H1 (cell line): Measurements from ENCODE around the gene COMMD7. TPM values are rescaled to one million over a fixed set of nuclear protein-coding genes. Genes with fewer than 3 reads are reported as not detected.
"Not testable (repeated sequence)": the region's sequence is repeated elsewhere in the genome, so short reads cannot be mapped to it uniquely, and the experiment has no call there.

Experiments used
- CTCF ChIA-PET: fragments of 300-600 bp; sonication (Branson Sonifier 250); formaldehyde crosslinking; loops from one replicate; lab custom pipeline; 2021; ENCODE audit not compliant: partially characterized antibody; lab: Charles Lee
- POLR2A ChIA-PET: fragments of 300-600 bp; sonication (Branson Sonifier 250); formaldehyde crosslinking; loops from one replicate; lab custom pipeline; 2021; ENCODE audit warnings: inconsistent platforms; ENCODE audit not compliant: partially characterized antibody; lab: Charles Lee
- DNase-seq, 2 experiments: peaks; one replicate each; pipeline versions ENCODE4 v3.0.0 to v3.0.0-alpha.2; 2010 to 2022; ENCODE audit warnings: low spot score in 2 of 2, low read depth in 1 of 2, mixed read lengths in 1 of 2
- FAIRE-seq: peaks from 2 replicates; lab custom pipeline; 2011; peaks lifted over from hg19 to GRCh38; lab: Jason Lieb, UNC
- H2AFZ ChIP-seq: 2 replicates; pipeline ENCODE4 v1.8.1; 2012; ENCODE audit warnings: low read length, inconsistent platforms
- H2AK5ac ChIP-seq: 2 replicates; pipeline ENCODE4 v1.6.1; 2013; ENCODE audit warnings: low read depth, low read length
- H2BK120ac ChIP-seq: replicated peaks from 2 replicates; pipeline ENCODE3; 2013; ENCODE audit warnings: low read depth, low read length, inconsistent platforms
- H2BK12ac ChIP-seq: 2 replicates; pipeline ENCODE4 v1.6.1; 2013; ENCODE audit warnings: low read depth, low read length
- H2BK15ac ChIP-seq: 2 replicates; pipeline ENCODE4 v1.6.1; 2013; ENCODE audit warnings: low read length
- H2BK20ac ChIP-seq: 2 replicates; pipeline ENCODE4 v1.6.1; 2013; ENCODE audit warnings: low read length
- H2BK5ac ChIP-seq: 2 replicates; pipeline ENCODE4 v1.6.1; 2013; ENCODE audit warnings: low read depth, low read length
- H3K14ac ChIP-seq: 2 replicates; pipeline ENCODE4 v1.6.1; 2013; ENCODE audit warnings: inconsistent platforms; ENCODE audit not compliant: insufficient read length
- H3K18ac ChIP-seq: 2 replicates; pipeline ENCODE4 v1.6.1; 2013; ENCODE audit warnings: low read length; ENCODE audit errors: extremely low read depth
- H3K23ac ChIP-seq: 2 replicates; pipeline ENCODE4 v1.6.1; 2013; ENCODE audit warnings: inconsistent platforms; ENCODE audit not compliant: insufficient read length
- H3K23me2 ChIP-seq: 2 replicates; pipeline ENCODE4 v1.6.1; 2013; ENCODE audit warnings: low read depth, low read length
- H3K27ac ChIP-seq: 2 replicates; pipeline ENCODE4 v1.6.1; 2011; ENCODE audit warnings: low read depth, low read length, inconsistent platforms
- H3K27me3 ChIP-seq, 4 experiments: replicated peaks in 1 of 4; 1 replicate in 1 of 4; 2 replicates in 3 of 4; pipeline versions ENCODE4 v1.6.1 to v1.8.1; 2011 to 2013; ENCODE audit warnings: low read length in 3 of 4, mild to moderate bottlenecking in 3 of 4, inconsistent platforms in 2 of 4, mixed read lengths in 2 of 4, moderate library complexity in 1 of 4; ENCODE audit not compliant: control insufficient read depth in 3 of 4, insufficient read depth in 3 of 4; ENCODE audit errors: extremely low read depth in 1 of 4
- H3K36me3 ChIP-seq, 4 experiments: 2 replicates each; pipeline versions ENCODE4 v1.6.1 to v1.8.1; 2011 to 2013; ENCODE audit warnings: mild to moderate bottlenecking in 4 of 4, low read length in 3 of 4, moderate library complexity in 2 of 4, control low read depth in 1 of 4, inconsistent platforms in 1 of 4; ENCODE audit not compliant: insufficient read depth in 4 of 4, control insufficient read depth in 2 of 4
- H3K4ac ChIP-seq: replicated peaks from 2 replicates; pipeline ENCODE3; 2013; ENCODE audit warnings: low read length, low read depth, mixed read lengths, inconsistent platforms; ENCODE audit not compliant: insufficient read length
- H3K4me1 ChIP-seq, 4 experiments: replicated peaks in 1 of 4; 1 replicate in 1 of 4; 2 replicates in 3 of 4; pipeline versions ENCODE4 v1.6.1 to v1.8.1; 2011 to 2013; ENCODE audit warnings: low read length in 3 of 4, inconsistent platforms in 2 of 4, mixed read lengths in 1 of 4; ENCODE audit not compliant: insufficient read depth in 4 of 4, control insufficient read depth in 3 of 4
- H3K4me2 ChIP-seq, 2 experiments: 2 replicates each; pipeline versions ENCODE4 v1.6.1 to v1.8.1; 2011 to 2013; ENCODE audit warnings: low read depth in 2 of 2, low read length in 2 of 2, control low read depth in 1 of 2, inconsistent platforms in 1 of 2, mild to moderate bottlenecking in 1 of 2; ENCODE audit not compliant: insufficient read depth in 1 of 2
- H3K4me3 ChIP-seq, 4 experiments: fragments of 200-600, 300-600 bp in 1 of 4; sonication (generic), shearing (Covaris generic), sonication (Bioruptor Twin) in 1 of 4; 2 replicates each; pipeline versions ENCODE4 v1.5.1 to v1.8.1; 2011 to 2016; ENCODE audit warnings: low read length in 4 of 4, low read depth in 3 of 4, control low read depth in 2 of 4, inconsistent platforms in 2 of 4, mild to moderate bottlenecking in 2 of 4, mixed read lengths in 1 of 4, moderate library complexity in 1 of 4; ENCODE audit not compliant: insufficient read depth in 2 of 4; ENCODE audit errors: extremely low read depth in 1 of 4
- H3K56ac ChIP-seq: replicated peaks from 2 replicates; pipeline ENCODE3; 2013; ENCODE audit warnings: low read depth, mild to moderate bottlenecking, mixed read lengths, low read length, inconsistent platforms; ENCODE audit not compliant: insufficient read length
- H3K79me1 ChIP-seq: 2 replicates; pipeline ENCODE4 v1.6.1; 2013; ENCODE audit warnings: low read depth, low read length, control low read depth
- H3K79me2 ChIP-seq, 2 experiments: 2 replicates each; pipeline versions ENCODE4 v1.6.1 to v1.8.1; 2012 to 2013; ENCODE audit warnings: low read length in 2 of 2, mild to moderate bottlenecking in 2 of 2, inconsistent platforms in 1 of 2; ENCODE audit not compliant: insufficient read depth in 2 of 2, control insufficient read depth in 1 of 2
- H3K9ac ChIP-seq, 4 experiments: replicated peaks in 1 of 4; 1 replicate in 1 of 4; 2 replicates in 3 of 4; pipeline versions ENCODE4 v1.6.1 to v1.8.1; 2011 to 2013; ENCODE audit warnings: low read depth in 3 of 4, low read length in 3 of 4, control low read depth in 2 of 4, mild to moderate bottlenecking in 2 of 4, moderate library complexity in 2 of 4, inconsistent platforms in 1 of 4; ENCODE audit errors: extremely low read depth in 1 of 4
- H3K9me3 ChIP-seq, 2 experiments: 2 replicates each; pipeline versions ENCODE4 v1.6.1 to v1.8.1; 2012 to 2013; ENCODE audit warnings: mild to moderate bottlenecking in 2 of 2, moderate library complexity in 2 of 2, control low read depth in 1 of 2, inconsistent platforms in 1 of 2, low read depth in 1 of 2, low read length in 1 of 2, mixed read lengths in 1 of 2; ENCODE audit not compliant: insufficient read depth in 2 of 2
- H4K20me1 ChIP-seq, 2 experiments: replicated peaks in 1 of 2; 2 replicates each; pipeline versions ENCODE3 to v1.8.1; 2011 to 2013; ENCODE audit warnings: inconsistent platforms in 2 of 2, low read length in 2 of 2, mild to moderate bottlenecking in 1 of 2; ENCODE audit not compliant: insufficient read depth in 2 of 2, control insufficient read depth in 1 of 2
- H4K5ac ChIP-seq: 2 replicates; pipeline ENCODE4 v1.6.1; 2013; ENCODE audit warnings: low read length, low read depth, mixed read lengths, inconsistent platforms; ENCODE audit not compliant: insufficient read length
- H4K8ac ChIP-seq: 2 replicates; pipeline ENCODE4 v1.8.0; 2013; ENCODE audit warnings: mild to moderate bottlenecking, moderate library complexity, low read length, inconsistent platforms; ENCODE audit not compliant: insufficient read depth; ENCODE audit errors: extremely low read depth
- H4K91ac ChIP-seq: replicated peaks from 2 replicates; pipeline ENCODE3; 2013; ENCODE audit warnings: low read length, mixed read lengths, inconsistent platforms; ENCODE audit not compliant: insufficient read length
- BRCA1 ChIP-seq: IDR thresholded peaks from 2 replicates; pipeline ENCODE4 v1.6.1; 2012; ENCODE audit warnings: low read depth, low read length, improper control_type of control experiment
- CBX8 ChIP-seq: fragments of 300-800, 300-1000 bp; sonication (generic); IDR thresholded peaks from 2 replicates; pipeline ENCODE4 v1.7.1; 2016; ENCODE audit warnings: low read depth, low read length, borderline replicate concordance
- EP300 ChIP-seq, 2 experiments: IDR thresholded peaks; 1 replicate in 1 of 2; 2 replicates in 1 of 2; pipeline ENCODE4 v1.6.1; 2011 to 2012; ENCODE audit warnings: low read depth in 2 of 2, low read length in 2 of 2, mild to moderate bottlenecking in 2 of 2, borderline replicate concordance in 1 of 2, inconsistent platforms in 1 of 2, moderate library complexity in 1 of 2
- HDAC6 ChIP-seq: IDR thresholded peaks from one replicate; pipeline ENCODE4 v1.7.1; 2012; ENCODE audit warnings: low read depth, mild to moderate bottlenecking, inconsistent platforms, low read length, moderate library complexity
- JUND ChIP-seq: IDR thresholded peaks from 2 replicates; pipeline ENCODE4 v1.6.1; 2011; ENCODE audit warnings: mild to moderate bottlenecking, improper control_type of control experiment, low read length
- KDM5A ChIP-seq: fragments of 200-600 bp; IDR thresholded peaks from 2 replicates; pipeline ENCODE4 v1.7.1; 2012; ENCODE audit warnings: mild to moderate bottlenecking, low read length, inconsistent platforms, mixed read lengths
- NRF1 ChIP-seq: IDR thresholded peaks from 2 replicates; pipeline ENCODE4 v1.6.1; 2011; ENCODE audit warnings: mild to moderate bottlenecking, low read depth, low read length, improper control_type of control experiment
- RXRA ChIP-seq: IDR thresholded peaks from 2 replicates; pipeline ENCODE4 v1.6.1; 2011; ENCODE audit warnings: low read depth, mild to moderate bottlenecking, low read length, moderate library complexity; ENCODE audit not compliant: insufficient read depth
- SAP30 ChIP-seq: fragments of 300-600 bp; sonication (generic); IDR thresholded peaks from 2 replicates; pipeline ENCODE4 v1.7.1; 2012; ENCODE audit warnings: low read length, moderate library complexity, mild to moderate bottlenecking, inconsistent platforms; ENCODE audit not compliant: insufficient read depth, insufficient replicate concordance
- TAF7 ChIP-seq: optimal IDR thresholded peaks from 2 replicates; pipeline ENCODE3; 2011; ENCODE audit warnings: low read depth, mild to moderate bottlenecking, inconsistent platforms, low read length, moderate library complexity, borderline replicate concordance
- WGBS, 2 experiments: shearing (Covaris generic) in 1 of 2; methylation state at CpG; one replicate each; pipeline versions ENCODE4 v1.1.6 to v1.1.7; 2013 to 2015; ENCODE audit warnings: low lambda C conversion rate in 2 of 2, mixed read lengths in 2 of 2, inconsistent platforms in 1 of 2, low coverage in 1 of 2, missing lambda C conversion rate in 1 of 2; ENCODE audit not compliant: insufficient replicate concordance in 2 of 2, insufficient coverage in 1 of 2, insufficient read length in 1 of 2; ENCODE audit errors: extremely low coverage in 1 of 2, missing lambda C conversion rate in 1 of 2; 5-methylcytosine and 5-hydroxymethylcytosine counted together
- polyA plus RNA-seq, 7 experiments: library from polyadenylated mRNA; depleted of rRNA in 3 of 7; stranded (reverse) in 5 of 7; unstranded in 2 of 7; fragments of >200 nt in 5 of 7; fragments of 200-250 nt in 2 of 7; gene quantifications; 1 replicate in 5 of 7; 2 replicates in 1 of 7; 4 replicates in 1 of 7; pipeline versions ENCODE4 v1.2.1 to v1.2.3, GENCODE V29; 2011 to 2013; ENCODE audit warnings: missing spikeins in 2 of 7, mixed read lengths in 2 of 7
- total RNA-seq: library from RNA; stranded (reverse); fragmentation: NEBNext Ultra II Directional; extraction: Animal tissue kit (Norgen Biotek cat#: 25700); gene quantifications from 2 replicates; pipeline ENCODE4 v1.2.1, GENCODE V29; 2021
- TF ChIP-seq, protein P1 (sequence below): IDR thresholded peaks from 2 replicates; pipeline ENCODE4 v1.6.1; 2012; ENCODE audit warnings: low read length, inconsistent platforms

COMMD7 gene
- total and polyA plus RNA-seq, 2 of the 8 experiments (the other 6 are each of a cell fraction or from before 2014, with no cell fraction given), result 39.4 to 48.9 TPM

GRCh38 chr20:32695089-32695488 lies 48.2 kb downstream of the COMMD7 start (continued):
- TF ChIP-seq, protein P1, sequence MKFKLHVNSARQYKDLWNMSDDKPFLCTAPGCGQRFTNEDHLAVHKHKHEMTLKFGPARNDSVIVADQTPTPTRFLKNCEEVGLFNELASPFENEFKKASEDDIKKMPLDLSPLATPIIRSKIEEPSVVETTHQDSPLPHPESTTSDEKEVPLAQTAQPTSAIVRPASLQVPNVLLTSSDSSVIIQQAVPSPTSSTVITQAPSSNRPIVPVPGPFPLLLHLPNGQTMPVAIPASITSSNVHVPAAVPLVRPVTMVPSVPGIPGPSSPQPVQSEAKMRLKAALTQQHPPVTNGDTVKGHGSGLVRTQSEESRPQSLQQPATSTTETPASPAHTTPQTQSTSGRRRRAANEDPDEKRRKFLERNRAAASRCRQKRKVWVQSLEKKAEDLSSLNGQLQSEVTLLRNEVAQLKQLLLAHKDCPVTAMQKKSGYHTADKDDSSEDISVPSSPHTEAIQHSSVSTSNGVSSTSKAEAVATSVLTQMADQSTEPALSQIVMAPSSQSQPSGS, result no peak
- no peak for TF ChIP-seq TAF7
- no peak for TF ChIP-seq BRCA1
- TF ChIP-seq RXRA, result no peak
- no peak for TF ChIP-seq JUND
- TF ChIP-seq SAP30, result no peak
- TF ChIP-seq KDM5A, result no peak
- TF ChIP-seq NRF1, result no peak
- TF ChIP-seq HDAC6, result no peak
- TF ChIP-seq CBX8, result no peak
- TF ChIP-seq EP300 (IDR thresholded peaks at IDR 0.05; ENCODE audit: borderline replicate concordance in 1 of 2, low read depth in 2 of 2, low read length in 2 of 2), result no peak

DNA sequence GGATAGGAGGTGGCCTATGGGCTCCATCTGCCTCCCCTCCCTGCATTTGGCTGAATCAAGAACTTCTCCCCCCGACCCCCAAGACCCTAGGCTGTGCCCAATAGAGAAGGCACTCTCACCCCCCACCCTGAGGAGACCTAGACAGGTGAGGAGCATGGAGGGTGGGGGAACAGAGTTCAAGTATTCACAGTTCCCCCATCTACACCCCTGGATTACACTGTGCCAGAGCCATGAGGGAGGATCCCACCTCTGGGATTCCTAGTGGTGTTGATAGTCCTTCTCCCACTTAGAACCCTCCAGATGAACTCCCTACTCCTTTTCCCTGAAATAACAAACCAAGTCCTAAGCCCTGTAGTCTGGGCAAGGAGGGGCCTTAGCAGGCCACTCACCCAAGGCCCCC lies 54.3 kb downstream of the COMMD7 start:
- DNase-seq, H2BK120ac ChIP-seq, H3K14ac ChIP-seq, H3K23ac ChIP-seq, H3K36me3 ChIP-seq, H2AFZ ChIP-seq, H3K4me1 ChIP-seq, H3K9me3 ChIP-seq, H3K4me3 ChIP-seq, H3K23me2 ChIP-seq, H2BK20ac ChIP-seq, H3K79me2 ChIP-seq, H3K27me3 ChIP-seq, H2BK12ac ChIP-seq, FAIRE-seq, H3K4me2 ChIP-seq, CTCF ChIA-PET, H3K9ac ChIP-seq, H4K20me1 ChIP-seq, H3K27ac ChIP-seq, H3K56ac ChIP-seq, H3K18ac ChIP-seq, H3K79me1 ChIP-seq, H3K4ac ChIP-seq, H4K91ac ChIP-seq, H2BK15ac ChIP-seq, H2AK5ac ChIP-seq, H4K8ac ChIP-seq, H4K5ac ChIP-seq, H2BK5ac ChIP-seq: not testable (repeated sequence)
- POLR2A ChIA-PET, result interaction anchor here (0.7 to 1.0 kb wide), 2 partner anchors 20 to 21 kb away, joined by 3 to 5 read pairs; no protein-coding TSS in a partner anchor
- 67% methylated on average over 1 of the region's 1 CpG; no CpG with 5 or more reads in 1 of the 2 experiments for WGBS, 2 experiments
